Adrenal gland (tissue), 5 donors: ENCODE data around the gene HS3ST1.

ENCODE experiments used
- CTCF ChIP-seq, 6 experiments: fragments of 450-650 bp in 4 of 6; fragments of 200-600 bp in 2 of 6; sonication (generic) in 1 of 6; IDR thresholded peaks; 1 replicate in 5 of 6; 2 replicates in 1 of 6; pipeline versions ENCODE4 v1.5.1 to v1.8.0; 2016 to 2021; ENCODE audit warnings: antibody characterized with exemption in 6 of 6, mild to moderate bottlenecking in 2 of 6, moderate library complexity in 1 of 6
- POLR2A ChIP-seq, 2 donors: fragments of 450-650 bp; IDR thresholded peaks; one replicate each; pipeline ENCODE4 v1.6.1; 2017; ENCODE audit warnings: antibody characterized with exemption in 2 of 2, mild to moderate bottlenecking in 2 of 2, moderate library complexity in 1 of 2
- donor health status: DM: no; HTN: no; CAD: no.

DNA sequence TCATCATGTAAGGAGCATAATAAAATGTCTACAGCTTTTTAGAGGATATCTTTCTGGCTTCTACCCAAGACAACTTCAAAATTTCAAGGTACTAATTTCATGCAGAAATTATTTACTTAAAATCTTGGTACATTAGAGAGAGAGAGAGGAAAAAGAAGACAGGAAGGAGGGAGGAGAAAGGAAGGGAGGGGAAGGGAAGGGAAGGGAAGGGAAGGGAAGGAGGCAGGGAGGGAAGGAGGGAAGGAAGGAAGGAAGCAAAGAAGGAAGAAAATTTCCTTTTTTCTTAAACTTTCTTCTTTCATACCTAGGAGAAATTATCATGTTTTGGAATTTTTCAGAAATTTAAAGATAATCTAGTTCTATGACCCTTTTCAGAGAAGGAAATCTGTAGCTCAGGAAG lies 61.8 kb downstream of the HS3ST1 start:
- TF ChIP-seq POLR2A (IDR thresholded peaks at IDR 0.05): no peak
- TF ChIP-seq CTCF (IDR thresholded peaks at IDR 0.05): no peak
